HCT116 (cell line): ENCODE measurements around the gene GRM1. TPM values are rescaled to one million over a fixed set of nuclear protein-coding genes. Genes with fewer than 3 reads are reported as not detected.

ENCODE experiments used
- ATAC-seq: fragments of 200-7000 bp; cut with Tn5 transposase; 2 replicates; pipeline ENCODE4 v1.9.1; 2020; ENCODE audit warnings: mild to moderate bottlenecking, moderate library complexity
- BruUV-seq: library from RNA; stranded (reverse); fragments of 400-500 nt; replicated peaks from 2 replicates; lab custom pipeline; 2021; lab: Mats Ljungman, UMichigan
- CTCF ChIA-PET: fragments of 300-600 bp; sonication (Branson Sonifier 250); formaldehyde crosslinking; loops from one replicate; lab custom pipeline; 2021; ENCODE audit warnings: antibody characterized with exemption; lab: Charles Lee
- POLR2A ChIA-PET: fragments of 300-600, 350-600 bp; sonication (Branson Sonifier 250); formaldehyde crosslinking; loops from one replicate; lab custom pipeline; 2021; ENCODE audit warnings: antibody characterized with exemption; lab: Charles Lee
- RAD21 ChIA-PET, 2 experiments: fragments of 300-600 bp; sonication (Branson Sonifier 250); formaldehyde crosslinking; loops; one replicate each; lab custom pipeline; 2023; ENCODE audit warnings: low total read pairs in 2 of 2; ENCODE audit not compliant: uncharacterized antibody in 2 of 2, unreplicated experiment in 2 of 2, low non-redundant PET in 1 of 2; lab: Charles Lee
- DNase-seq: peaks from one replicate; pipeline ENCODE4 v3.0.0-alpha.2; 2010; ENCODE audit warnings: low read depth, low spot score
- H2AFZ ChIP-seq: fragments of 200-600 bp; shearing (Covaris generic), sonication (generic); 2 replicates; pipeline ENCODE4 v1.6.1; 2017; ENCODE audit warnings: low read depth, mixed run types, mixed read lengths, antibody characterized with exemption, low read length; ENCODE audit not compliant: poor library complexity, severe bottlenecking
- H3K27ac ChIP-seq: 2 replicates; pipeline ENCODE4 v1.5.1; 2012; ENCODE audit warnings: low read depth, low read length
- H3K27me3 ChIP-seq: fragments of 200-600 bp; sonication (generic); 2 replicates; pipeline ENCODE4 v1.6.1; 2016; ENCODE audit warnings: mixed run types, low read length, mixed read lengths; ENCODE audit not compliant: insufficient read depth
- H3K36me3 ChIP-seq, 2 experiments: fragments of 200-500 bp in 1 of 2; fragments of 200-600 bp in 1 of 2; sonication (Bioruptor generic) in 1 of 2; sonication (generic) in 1 of 2; 2 replicates each; pipeline versions ENCODE4 v1.5.1 to v1.6.1; 2014 to 2016; ENCODE audit warnings: low read length in 2 of 2, inconsistent platforms in 1 of 2, mixed read lengths in 1 of 2, mixed run types in 1 of 2; ENCODE audit not compliant: insufficient read depth in 2 of 2, control insufficient read depth in 1 of 2
- H3K4me1 ChIP-seq, 2 experiments: fragments of 200-600 bp in 1 of 2; sonication (generic) in 1 of 2; 2 replicates each; pipeline versions ENCODE4 v1.5.1 to v1.6.1; 2012 to 2017; ENCODE audit warnings: low read length in 2 of 2, inconsistent platforms in 1 of 2, mild to moderate bottlenecking in 1 of 2, mixed read lengths in 1 of 2, mixed run types in 1 of 2, moderate library complexity in 1 of 2; ENCODE audit not compliant: insufficient read depth in 2 of 2, control insufficient read depth in 1 of 2
- H3K4me2 ChIP-seq: fragments of 200-600 bp; sonication (generic); 2 replicates; pipeline ENCODE4 v1.6.1; 2017; ENCODE audit warnings: mixed run types, low read length, mixed read lengths
- H3K4me3 ChIP-seq, 2 experiments: fragments of 200-600 bp in 1 of 2; sonication (generic) in 1 of 2; replicated peaks in 1 of 2; 2 replicates each; pipeline ENCODE4 v1.5.1; 2011 to 2016; ENCODE audit warnings: low read length in 2 of 2, control low read depth in 1 of 2, low read depth in 1 of 2, mild to moderate bottlenecking in 1 of 2, mixed read lengths in 1 of 2, mixed run types in 1 of 2
- H3K79me2 ChIP-seq: fragments of 200-600 bp; sonication (generic); 2 replicates; pipeline ENCODE4 v1.6.1; 2017; ENCODE audit warnings: mild to moderate bottlenecking, mixed run types, low read length, moderate library complexity, mixed read lengths; ENCODE audit not compliant: insufficient read depth
- H3K9ac ChIP-seq: fragments of 200-600 bp; sonication (generic); 2 replicates; pipeline ENCODE4 v1.6.1; 2016; ENCODE audit warnings: low read length, mixed read lengths
- H3K9me2 ChIP-seq: fragments of 200-600 bp; sonication (generic), shearing (Covaris generic); 2 replicates; pipeline ENCODE4 v1.6.1; 2017; ENCODE audit warnings: mixed run types, mild to moderate bottlenecking, moderate library complexity; ENCODE audit not compliant: insufficient read depth
- H3K9me3 ChIP-seq, 2 experiments: fragments of 200-500 bp in 1 of 2; fragments of 200-600 bp in 1 of 2; sonication (Bioruptor generic) in 1 of 2; sonication (generic) in 1 of 2; 2 replicates each; pipeline ENCODE4 v1.6.1; 2014 to 2017; ENCODE audit warnings: low read length in 2 of 2, mixed read lengths in 2 of 2, inconsistent platforms in 1 of 2, low read depth in 1 of 2, mild to moderate bottlenecking in 1 of 2, mixed run types in 1 of 2, moderate library complexity in 1 of 2; ENCODE audit not compliant: control insufficient read depth in 1 of 2, insufficient read depth in 1 of 2
- H4K20me1 ChIP-seq: fragments of 200-600 bp; sonication (generic), shearing (Covaris generic); 2 replicates; pipeline ENCODE4 v1.6.1; 2017; ENCODE audit warnings: mixed run types, mild to moderate bottlenecking, moderate library complexity; ENCODE audit not compliant: insufficient read depth
- CBX3 ChIP-seq: IDR thresholded peaks from 2 replicates; pipeline ENCODE4 v1.6.1; 2012; ENCODE audit warnings: low read depth
- CEBPB ChIP-seq: IDR thresholded peaks from 2 replicates; pipeline ENCODE4 v1.6.1; 2012; ENCODE audit warnings: low read depth
- EGR1 ChIP-seq: IDR thresholded peaks from 2 replicates; pipeline ENCODE4 v1.6.1; 2012; ENCODE audit warnings: low read depth
- EZH2phosphoT487 ChIP-seq: fragments of 200-600 bp; IDR thresholded peaks from 2 replicates; pipeline ENCODE4 v1.6.1; 2018; ENCODE audit warnings: antibody characterized with exemption, borderline replicate concordance
- FOSL1 ChIP-seq: IDR thresholded peaks from 2 replicates; pipeline ENCODE4 v1.6.1; 2012; ENCODE audit warnings: low read depth
- POLR2A ChIP-seq: IDR thresholded peaks from 2 replicates; pipeline ENCODE4 v1.7.0; 2011; ENCODE audit warnings: borderline replicate concordance; ENCODE audit not compliant: insufficient read depth, insufficient read length; ENCODE audit errors: extremely low read depth
- POLR2AphosphoS5 ChIP-seq: IDR thresholded peaks from 2 replicates; pipeline ENCODE4 v1.6.1; 2011; ENCODE audit warnings: mild to moderate bottlenecking, low read depth, low read length, moderate library complexity
- RAD21 ChIP-seq: IDR thresholded peaks from 2 replicates; pipeline ENCODE4 v1.6.1; 2012; ENCODE audit warnings: low read depth, mild to moderate bottlenecking
- REST ChIP-seq: IDR thresholded peaks from 2 replicates; pipeline ENCODE4 v1.6.1; 2012; ENCODE audit warnings: low read depth
- SIN3A ChIP-seq: IDR thresholded peaks from 2 replicates; pipeline ENCODE4 v1.6.1; 2012; ENCODE audit warnings: low read depth
- TCF7L2 ChIP-seq: IDR thresholded peaks from 2 replicates; pipeline ENCODE4 v1.7.0; 2011; ENCODE audit warnings: borderline replicate concordance, inconsistent platforms; ENCODE audit not compliant: insufficient read depth, insufficient read length; ENCODE audit errors: extremely low read depth
- YY1 ChIP-seq: IDR thresholded peaks from 2 replicates; pipeline ENCODE4 v1.6.1; 2011; ENCODE audit warnings: low read length, low read depth, moderate library complexity, mild to moderate bottlenecking; ENCODE audit not compliant: insufficient replicate concordance; ENCODE audit errors: extremely low read depth
- ZBTB33 ChIP-seq: IDR thresholded peaks from 2 replicates; pipeline ENCODE4 v1.6.1; 2011; ENCODE audit warnings: mild to moderate bottlenecking, low read length, moderate library complexity; ENCODE audit not compliant: insufficient replicate concordance; ENCODE audit errors: extremely low read depth
- intact Hi-C: fragments of 100-400 bp; cut with micrococcal nuclease; formaldehyde crosslinking; loops from 2 replicates; pipeline ENCODE4 v1.10.0; 2022
- total RNA-seq: library from RNA; stranded (reverse); gene quantifications from one replicate; pipeline ENCODE4 v1.2.1, GENCODE V29; 2021; ENCODE audit not compliant: unreplicated experiment

Gene GRM1
- total RNA-seq, 1 experiment from 2014 or later = not detected

DNA sequence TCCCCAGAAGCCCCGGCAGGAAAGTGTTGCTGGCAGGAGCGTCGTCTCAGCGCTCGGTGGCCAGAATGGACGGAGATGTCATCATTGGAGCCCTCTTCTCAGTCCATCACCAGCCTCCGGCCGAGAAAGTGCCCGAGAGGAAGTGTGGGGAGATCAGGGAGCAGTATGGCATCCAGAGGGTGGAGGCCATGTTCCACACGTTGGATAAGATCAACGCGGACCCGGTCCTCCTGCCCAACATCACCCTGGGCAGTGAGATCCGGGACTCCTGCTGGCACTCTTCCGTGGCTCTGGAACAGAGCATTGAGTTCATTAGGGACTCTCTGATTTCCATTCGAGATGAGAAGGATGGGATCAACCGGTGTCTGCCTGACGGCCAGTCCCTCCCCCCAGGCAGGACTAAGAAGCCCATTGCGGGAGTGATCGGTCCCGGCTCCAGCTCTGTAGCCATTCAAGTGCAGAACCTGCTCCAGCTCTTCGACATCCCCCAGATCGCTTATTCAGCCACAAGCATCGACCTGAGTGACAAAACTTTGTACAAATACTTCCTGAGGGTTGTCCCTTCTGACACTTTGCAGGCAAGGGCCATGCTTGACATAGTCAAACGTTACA is 817 bp downstream of the GRM1 start:
- no peak overlapping the region for H3K4me2 ChIP-seq
- DNase-seq = no peak
- no peaks in the 10 kb centered on the region for H3K4me1 ChIP-seq
- TF ChIP-seq RAD21 = no peak
- no peak for TF ChIP-seq CEBPB
- no peak for TF ChIP-seq TCF7L2
- no peak for TF ChIP-seq POLR2A
- ChIA-PET RAD21 (no interaction called here), POLR2A (no interaction called here), CTCF (no interaction called here)
- H3K9me3 ChIP-seq = no peaks in the 10 kb centered on the region
- no peak overlapping the region for H3K9ac ChIP-seq
- no peaks in the 10 kb centered on the region for H3K79me2 ChIP-seq
- BruUV-seq = no TSS peak
- no peak for ATAC-seq
- H3K9me2 ChIP-seq = no peaks in the 10 kb centered on the region
- H3K4me3 ChIP-seq = no peak overlapping the region
- H3K36me3 ChIP-seq = no peaks in the 10 kb centered on the region
- H2AFZ ChIP-seq = no peak overlapping the region
- no peaks in the 10 kb centered on the region for H4K20me1 ChIP-seq
- intact Hi-C loops = no loop called here
- H3K27ac ChIP-seq = no peak overlapping the region
- H3K27me3 ChIP-seq = peaks cover 53% of the 10 kb centered on the region

DNA sequence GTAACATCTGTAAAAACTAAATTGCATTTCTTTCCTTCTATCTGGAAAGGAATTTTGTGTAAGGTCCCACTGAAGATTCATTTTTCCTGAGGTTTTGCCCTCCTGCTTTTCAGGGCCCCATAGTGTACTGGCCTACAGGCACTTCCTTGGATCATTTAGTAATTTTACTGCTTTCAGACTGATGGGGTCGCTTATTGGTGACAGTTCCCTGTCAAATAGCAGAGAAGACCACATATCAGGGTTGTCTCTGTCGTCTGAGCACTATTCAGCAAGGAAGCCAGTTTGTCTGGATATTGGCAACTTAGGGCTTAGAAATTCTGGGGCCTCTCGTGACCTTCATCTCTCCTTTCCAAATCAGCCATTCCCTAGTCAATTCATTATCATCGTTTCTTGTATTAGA is 3.5 kb downstream of the GRM1 start:
- Histone ChIP-seq H3K4me3 (no peak overlapping the region), H3K36me3 (no peaks in the 10 kb centered on the region), H3K27ac (no peak overlapping the region), H3K79me2 (no peaks in the 10 kb centered on the region), H3K9ac (no peak overlapping the region), H2AFZ (no peak overlapping the region), H3K4me2 (no peak overlapping the region), H3K9me3 (no peaks in the 10 kb centered on the region), H3K9me2 (no peaks in the 10 kb centered on the region), H3K27me3 (peaks cover 41% of the 10 kb centered on the region), H3K4me1 (no peaks in the 10 kb centered on the region), H4K20me1 (no peaks in the 10 kb centered on the region)
- BruUV-seq = no TSS peak
- POLR2A ChIA-PET = no interaction called here
- intact Hi-C loops = no loop called here
- DNase-seq (no peak), ATAC-seq (no peak)
- RAD21 ChIA-PET = no interaction called here
- CTCF ChIA-PET = no interaction called here
- TF ChIP-seq YY1 (no peak), ZBTB33 (no peak), EZH2phosphoT487 (no peak), RAD21 (no peak), CBX3 (no peak), CEBPB (no peak), POLR2AphosphoS5 (no peak), EGR1 (no peak), REST (no peak), FOSL1 (no peak), SIN3A (no peak), POLR2A (no peak), TCF7L2 (no peak)
